ENCODE measurements around the gene OMP.

OMP gene

DNA sequence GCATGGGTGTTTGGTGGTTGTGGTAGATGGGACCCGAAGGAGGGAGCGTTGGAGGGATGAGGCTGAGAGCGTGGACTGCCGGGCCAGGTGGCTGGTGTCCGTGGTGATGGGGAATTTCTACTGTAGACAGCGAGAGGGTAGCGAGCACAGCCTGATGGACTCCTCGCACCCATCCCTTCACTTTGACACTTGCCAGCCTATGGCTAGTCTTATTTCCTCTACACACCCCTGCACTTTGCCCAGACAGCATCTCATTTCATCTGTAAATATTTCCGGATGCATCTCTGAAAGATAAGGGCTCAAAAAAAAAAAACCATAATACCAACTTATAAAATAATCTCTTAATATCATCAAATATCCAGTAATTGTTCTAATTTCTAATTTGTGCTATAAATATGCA, 5.8 kb downstream of the OMP start:
- DNase-seq: no peak

GRCh38 chr11:77109236-77110019, 6.8 kb downstream of the OMP start:
- no peak for DNase-seq

GRCh38 chr11:77110836-77111235, 8.2 kb downstream of the OMP start:
- DNase-seq: no peak

DNA sequence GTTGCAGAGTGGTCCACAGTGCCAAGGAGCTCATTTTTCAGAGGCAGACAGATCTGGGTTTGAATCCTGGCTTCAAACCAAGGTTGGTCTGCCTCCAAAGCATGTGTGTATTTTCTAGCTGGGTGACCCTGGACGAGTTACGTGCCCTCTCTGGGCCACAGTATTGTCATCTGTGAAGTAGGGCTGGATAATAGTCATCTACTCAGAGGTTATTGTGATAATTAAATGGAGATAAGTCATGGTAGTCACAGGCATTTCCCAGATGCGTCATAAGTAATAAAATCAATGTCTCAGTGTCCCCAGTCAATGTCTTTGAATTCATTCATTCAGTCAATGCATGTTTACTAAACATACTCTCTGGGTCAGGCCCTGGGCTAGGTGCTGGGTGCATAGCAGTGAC, 8.6 kb downstream of the OMP start:
- DNase-seq: no peak

DNA sequence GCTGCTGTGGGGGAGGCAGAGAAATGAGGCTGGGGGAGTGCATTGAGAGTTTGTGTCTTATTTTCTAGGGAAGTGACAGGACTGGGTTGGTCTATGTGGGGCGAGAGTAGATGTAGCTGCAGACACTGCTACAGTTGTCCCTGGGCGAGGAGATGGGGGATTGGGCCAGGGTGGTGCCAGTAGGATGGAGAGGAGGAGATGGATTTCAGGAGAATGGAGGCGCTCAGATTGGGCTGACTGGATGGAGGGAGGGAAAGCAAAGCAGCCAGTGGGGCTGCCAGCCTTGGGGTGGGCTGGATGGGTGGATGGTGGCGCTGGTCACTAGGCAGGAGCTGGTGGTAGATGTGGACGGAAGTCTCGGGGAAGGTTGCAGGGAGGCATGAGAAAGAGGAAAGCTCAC, 9.3 kb downstream of the OMP start:
- DNase-seq: no peak

DNA sequence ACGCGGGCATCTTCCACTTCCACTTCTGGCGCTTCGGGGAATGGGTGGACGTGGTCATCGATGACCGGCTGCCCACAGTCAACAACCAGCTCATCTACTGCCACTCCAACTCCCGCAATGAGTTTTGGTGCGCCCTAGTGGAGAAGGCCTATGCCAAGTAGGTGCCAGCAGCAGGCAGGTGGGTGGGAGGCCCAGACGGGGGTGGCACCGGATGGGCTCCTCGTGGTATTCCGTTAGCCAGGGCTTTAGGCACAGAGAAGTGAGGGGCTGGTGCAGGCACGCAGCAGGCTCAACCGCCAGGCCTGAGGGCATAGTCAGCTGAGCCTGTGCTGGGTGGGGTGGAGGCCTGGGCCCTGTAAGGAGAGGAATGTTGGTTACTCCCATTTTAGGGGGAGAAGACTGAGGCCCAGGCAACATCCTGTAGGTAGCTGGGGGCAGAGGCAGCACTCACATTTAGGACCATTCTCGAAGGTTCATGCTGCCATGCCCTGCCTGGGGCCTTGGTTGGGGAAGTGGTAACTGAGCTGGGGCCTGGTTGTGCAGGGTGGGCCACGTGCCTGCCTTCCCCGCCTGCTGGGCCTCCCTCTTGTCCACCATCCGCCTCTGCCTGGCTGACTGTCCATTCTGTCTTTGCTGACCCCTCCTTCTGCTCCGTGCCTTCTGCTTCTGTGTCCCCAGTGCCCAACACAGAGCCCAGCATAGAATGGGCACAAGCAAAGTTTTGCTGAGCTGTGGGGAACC, 10.2 kb downstream of the OMP start:
- DNase-seq: no peak

DNA sequence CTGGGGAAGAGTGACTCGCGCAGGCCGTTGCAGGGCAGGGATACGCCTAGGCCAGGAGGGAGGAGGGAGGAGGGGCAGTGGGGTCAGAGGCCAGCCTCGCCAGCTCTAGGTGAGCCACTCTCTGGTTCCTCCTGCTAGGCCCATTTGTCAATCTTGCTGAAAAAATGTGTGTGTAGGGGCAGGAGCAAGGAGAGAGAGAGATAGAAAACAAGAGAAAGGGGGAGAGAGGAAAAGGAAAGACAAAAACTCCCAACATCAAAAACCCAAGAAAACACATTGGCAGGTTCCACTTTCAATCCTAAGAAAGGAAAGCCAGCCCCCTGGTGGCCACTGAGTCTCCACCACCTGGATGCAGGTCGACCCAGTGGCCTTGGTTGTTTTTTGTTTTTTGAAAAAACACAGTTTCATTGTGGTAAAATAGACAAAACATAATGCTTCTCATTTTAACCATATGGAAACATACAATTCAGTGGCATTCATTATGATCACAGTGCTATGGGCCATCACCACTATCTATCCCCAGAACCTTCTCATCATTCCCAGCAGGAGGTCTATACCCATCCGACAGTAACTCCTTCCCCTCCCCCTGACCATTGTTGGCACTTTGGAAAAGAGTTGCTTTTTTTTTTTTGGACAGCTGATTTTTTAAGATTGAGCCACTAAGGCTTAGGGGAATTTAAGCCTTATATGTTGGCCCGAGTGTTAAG, 10.9 kb downstream of the OMP start:
- no peak for DNase-seq

- DNase-seq: no peak
Observed at GRCh38 chr11:77114089-77114463, 11.4 kb downstream of the OMP start.

- no peak for DNase-seq
Observed at GRCh38 chr11:77115181-77115611, 12.6 kb downstream of the OMP start.

DNA sequence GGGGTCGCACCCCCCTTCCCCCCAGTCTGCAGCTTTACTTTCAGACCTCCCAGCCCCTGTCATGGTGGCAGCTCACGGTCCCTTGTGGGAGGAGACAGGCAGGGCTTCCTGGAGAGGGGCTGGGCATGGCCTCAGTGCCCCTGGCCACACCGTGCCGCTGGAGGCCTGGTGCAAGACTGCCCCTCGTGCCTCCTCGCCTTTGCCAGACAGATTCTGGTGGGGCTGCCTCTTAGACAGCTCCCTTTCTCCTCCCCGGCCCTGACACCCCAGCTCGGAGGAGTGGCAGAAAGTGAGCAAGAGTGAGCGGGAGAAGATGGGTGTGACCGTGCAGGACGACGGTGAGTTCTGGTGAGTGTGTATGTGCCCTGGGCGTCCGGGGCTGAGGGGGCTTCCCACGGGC, 13.3 kb downstream of the OMP start:
- no peak for DNase-seq

DNA sequence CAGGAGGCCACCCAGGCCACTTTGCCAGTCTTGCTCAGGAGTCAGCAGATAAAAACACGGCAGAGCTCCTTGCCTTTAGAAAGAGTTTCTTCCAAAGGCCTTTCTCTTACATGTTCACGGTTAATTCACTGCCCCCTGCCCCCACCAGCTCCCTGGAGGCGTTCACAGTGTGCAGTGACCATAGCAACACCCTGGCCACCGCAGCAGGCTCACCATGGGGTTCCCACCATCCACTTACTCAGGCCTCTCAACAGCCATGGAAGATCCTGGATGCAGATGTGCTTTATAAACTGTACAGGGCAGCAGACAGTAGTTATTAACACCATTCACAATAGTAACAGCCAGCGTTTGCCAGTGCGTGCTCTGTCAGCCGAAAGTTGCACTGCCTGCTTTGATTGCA, 14.9 kb downstream of the OMP start:
- no peak for DNase-seq

DNA sequence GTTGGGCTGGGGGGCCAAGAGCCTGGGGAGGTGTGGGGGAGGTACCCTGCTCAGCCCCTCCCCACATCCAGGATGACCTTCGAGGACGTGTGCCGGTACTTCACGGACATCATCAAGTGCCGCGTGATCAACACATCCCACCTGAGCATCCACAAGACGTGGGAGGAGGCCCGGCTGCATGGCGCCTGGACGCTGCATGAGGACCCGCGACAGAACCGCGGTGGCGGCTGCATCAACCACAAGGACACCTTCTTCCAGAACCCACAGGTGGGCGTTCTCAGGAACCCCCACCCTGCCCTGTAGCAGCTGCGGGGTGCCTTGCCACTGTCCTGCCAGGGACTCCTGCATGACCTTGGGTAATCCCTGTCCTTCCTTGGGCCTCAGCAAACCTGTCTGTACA, 15.4 kb downstream of the OMP start:
- no peak for DNase-seq

DNA sequence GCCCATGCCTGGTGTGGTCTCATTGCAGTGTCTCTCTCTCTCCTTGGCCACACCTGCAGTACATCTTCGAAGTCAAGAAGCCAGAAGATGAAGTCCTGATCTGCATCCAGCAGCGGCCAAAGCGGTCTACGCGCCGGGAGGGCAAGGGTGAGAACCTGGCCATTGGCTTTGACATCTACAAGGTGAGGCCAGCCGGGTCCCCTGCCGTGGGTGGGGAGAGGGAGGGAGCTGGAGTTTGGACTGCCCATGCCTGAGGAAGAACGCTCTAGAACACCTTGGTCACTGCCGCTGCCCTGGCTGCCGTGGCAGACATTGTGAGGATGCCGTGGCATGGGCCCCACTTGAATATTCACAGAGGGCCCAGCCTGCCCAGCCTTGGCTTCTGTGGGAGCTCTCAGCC, 16.3 kb downstream of the OMP start:
- no peak for DNase-seq

DNA sequence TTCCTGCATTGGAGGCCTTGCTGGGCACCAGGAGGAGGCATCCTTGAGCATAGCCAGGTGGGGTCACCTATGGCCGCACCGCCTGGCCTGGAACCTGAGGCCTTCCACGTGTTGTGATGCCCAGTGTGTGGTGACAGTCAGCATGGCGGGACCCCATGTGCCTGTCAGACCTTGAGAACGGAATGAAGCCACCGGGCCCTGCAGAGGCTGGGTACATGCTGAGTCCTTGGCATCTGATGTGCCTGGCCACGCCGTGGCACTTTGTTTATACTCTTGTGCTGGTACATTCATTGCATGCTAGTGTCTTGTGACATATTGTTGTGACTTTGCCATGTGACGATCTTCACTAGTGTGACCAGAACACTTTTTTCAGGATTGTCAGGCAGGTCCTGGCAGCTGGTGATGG, 16.9 kb downstream of the OMP start:
- no peak for DNase-seq

GRCh38 chr11:77120571-77120970, 17.9 kb downstream of the OMP start:
- DNase-seq: no peak

GRCh38 chr11:77121096-77121640, 18.5 kb downstream of the OMP start:
- no peak for DNase-seq

GRCh38 chr11:77121876-77122575, 19.4 kb downstream of the OMP start:
- DNase-seq: no peak

GRCh38 chr11:77122576-77123212, 20.1 kb downstream of the OMP start:
- DNase-seq: no peak

- no peak for DNase-seq
Observed at GRCh38 chr11:77123591-77123990, 21.0 kb downstream of the OMP start.

GRCh38 chr11:77124041-77124440, 21.4 kb downstream of the OMP start:
- DNase-seq: no peak

GRCh38 chr11:77124488-77124887, 21.8 kb downstream of the OMP start:
- DNase-seq: no peak

DNA sequence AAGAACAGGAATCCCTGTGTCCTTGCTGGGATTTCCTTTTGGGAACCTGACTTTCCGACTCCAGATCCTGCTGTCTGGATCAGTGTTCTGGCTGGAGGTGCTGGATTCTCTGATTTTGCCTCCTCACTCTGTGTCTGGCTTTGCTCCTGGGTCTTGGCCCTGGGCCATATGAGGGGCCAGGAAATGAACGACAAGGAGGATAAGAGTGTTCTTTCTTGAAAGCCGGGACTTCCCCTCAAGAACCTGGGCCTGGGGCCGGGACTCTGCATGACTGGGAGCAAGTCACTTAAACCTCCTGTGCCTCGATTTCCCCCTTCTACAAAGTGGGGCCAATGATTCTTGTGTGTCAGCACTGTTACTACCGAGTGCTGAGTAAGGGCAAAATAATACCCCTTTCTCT, 22.6 kb downstream of the OMP start:
- no peak for DNase-seq

DNA sequence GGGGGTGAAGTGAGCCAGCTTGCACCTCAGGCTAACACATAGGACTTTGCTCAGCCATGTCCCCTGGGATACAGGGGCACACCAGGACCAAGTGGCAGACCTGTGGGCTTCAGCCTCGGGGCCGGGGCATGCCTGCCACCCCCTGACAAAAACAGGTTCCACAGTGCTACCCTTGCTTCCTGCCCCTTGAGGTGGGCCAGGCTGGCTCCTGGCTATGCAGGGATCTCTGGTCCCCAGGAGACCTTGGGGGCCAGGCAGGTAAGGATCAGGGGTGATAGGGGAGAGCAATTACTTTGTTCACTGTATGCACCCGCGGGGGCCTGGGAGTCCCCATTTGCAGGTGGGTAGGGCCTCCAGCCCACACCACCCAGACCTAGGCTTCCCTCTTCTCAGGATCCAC, 23.1 kb downstream of the OMP start:
- DNase-seq: no peak
